Measurements from ENCODE around the gene PTPN1. TPM values are rescaled to one million over a fixed set of nuclear protein-coding genes. Genes with fewer than 3 reads are reported as not detected.

PTPN1 gene
- total RNA-seq, 1 donor from 2014 or later, result 23.3 TPM

- no peak for ATAC-seq
- no peak for DNase-seq (ENCODE audit: missing footprints)
- intact Hi-C loops (cut with DNase I), result loop anchor here (2.0 kb wide), 1 partner anchor 394 kb away; no protein-coding TSS in a partner anchor
These were observed 70.8 kb downstream of the PTPN1 start for GRCh38 chr20:50580842-50581544.

DNA sequence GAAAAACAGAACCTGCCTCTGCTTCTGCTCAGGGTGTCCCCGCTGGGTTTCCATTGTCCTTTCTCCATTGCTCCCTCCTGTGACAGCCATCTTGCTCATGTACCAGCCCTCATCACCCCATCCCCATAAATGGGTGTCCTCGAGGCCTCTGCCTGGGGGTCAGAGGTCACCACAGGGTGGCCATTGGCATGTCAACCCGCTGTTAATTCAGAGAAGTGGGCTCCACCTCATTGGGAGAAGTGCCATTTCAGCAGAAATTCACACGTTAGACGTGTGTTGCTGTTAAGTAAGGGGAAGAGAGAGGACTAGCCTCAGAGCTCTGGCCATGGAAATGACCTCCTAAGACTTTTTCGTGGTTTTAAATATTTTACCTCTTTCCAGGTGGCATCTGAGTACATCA is 71.9 kb downstream of the PTPN1 start:
- DNase-seq (ENCODE audit: missing footprints) (no peak), ATAC-seq (no peak)
- intact Hi-C loops (cut with DNase I), result no loop called here

DNA sequence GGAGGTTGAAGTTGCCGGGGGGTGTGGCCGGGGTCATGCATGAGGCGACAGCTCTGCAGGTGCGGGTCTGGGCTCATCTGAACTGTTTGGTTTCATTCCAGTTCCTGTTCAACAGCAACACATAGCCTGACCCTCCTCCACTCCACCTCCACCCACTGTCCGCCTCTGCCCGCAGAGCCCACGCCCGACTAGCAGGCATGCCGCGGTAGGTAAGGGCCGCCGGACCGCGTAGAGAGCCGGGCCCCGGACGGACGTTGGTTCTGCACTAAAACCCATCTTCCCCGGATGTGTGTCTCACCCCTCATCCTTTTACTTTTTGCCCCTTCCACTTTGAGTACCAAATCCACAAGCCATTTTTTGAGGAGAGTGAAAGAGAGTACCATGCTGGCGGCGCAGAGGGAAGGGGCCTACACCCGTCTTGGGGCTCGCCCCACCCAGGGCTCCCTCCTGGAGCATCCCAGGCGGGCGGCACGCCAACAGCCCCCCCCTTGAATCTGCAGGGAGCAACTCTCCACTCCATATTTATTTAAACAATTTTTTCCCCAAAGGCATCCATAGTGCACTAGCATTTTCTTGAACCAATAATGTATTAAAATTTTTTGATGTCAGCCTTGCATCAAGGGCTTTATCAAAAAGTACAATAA is 72.5 kb downstream of the PTPN1 start:
- intact Hi-C loops (cut with DNase I), result no loop called here
- DNase-seq (ENCODE audit: missing footprints) (no peak), ATAC-seq (no peak)

GRCh38 chr20:50583442-50584150 is 73.4 kb downstream of the PTPN1 start:
- intact Hi-C loops (cut with DNase I), result no loop called here
- ATAC-seq, result no peak
- no peak for DNase-seq (ENCODE audit: missing footprints)

- intact Hi-C loops (cut with DNase I), result no loop called here
- DNase-seq (ENCODE audit: missing footprints) (no peak), ATAC-seq (no peak)
These were observed 74.5 kb downstream of the PTPN1 start for GRCh38 chr20:50584687-50585086.

GRCh38 chr20:50585214-50585613 is 75.0 kb downstream of the PTPN1 start:
- DNase-seq (ENCODE audit: missing footprints), result no peak
- no peak for ATAC-seq
- intact Hi-C loops (cut with DNase I), result no loop called here

GRCh38 chr20:50585678-50586077 is 75.5 kb downstream of the PTPN1 start:
- ATAC-seq, result no peak
- no peak for DNase-seq (ENCODE audit: missing footprints)
- intact Hi-C loops (cut with DNase I), result no loop called here

GRCh38 chr20:50586531-50587232 is 76.5 kb downstream of the PTPN1 start:
- ATAC-seq (no peak), DNase-seq (ENCODE audit: missing footprints) (no peak)
- intact Hi-C loops (cut with DNase I), result no loop called here

DNA sequence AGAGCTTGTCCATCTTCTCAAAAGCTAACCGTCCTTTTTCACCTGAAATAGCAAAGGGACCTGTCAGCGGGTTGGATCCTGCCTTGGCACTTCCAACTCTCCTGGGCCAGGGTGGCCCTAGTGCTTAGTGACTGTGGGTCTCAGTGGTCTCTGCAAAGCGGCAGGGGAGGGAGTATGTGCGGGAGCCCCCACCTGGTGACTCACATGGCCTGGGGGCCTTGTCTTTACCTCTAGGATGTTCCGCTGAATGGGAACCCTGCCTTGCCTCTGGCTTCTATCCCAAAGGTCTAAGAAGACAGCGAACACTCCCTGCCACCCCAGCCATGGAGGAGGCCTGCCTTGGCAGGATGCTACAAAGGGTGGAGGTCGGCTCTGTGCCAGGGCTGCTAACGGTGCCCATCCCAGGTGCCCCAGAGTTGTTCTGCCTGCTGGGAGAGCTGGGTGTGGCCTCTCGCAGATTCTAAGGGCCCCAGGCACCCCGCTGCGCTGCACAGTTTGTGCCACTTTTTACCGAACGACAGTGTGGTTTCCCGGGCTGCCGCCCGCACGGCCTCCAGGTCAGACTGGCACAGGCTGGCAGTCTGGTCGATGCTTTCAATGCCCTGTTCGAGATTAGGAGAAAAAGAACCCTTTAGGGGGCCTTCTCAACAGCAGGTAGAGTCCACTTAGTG is 77.2 kb downstream of the PTPN1 start:
- ATAC-seq (no peak), DNase-seq (ENCODE audit: missing footprints) (no peak)
- intact Hi-C loops (cut with DNase I), result no loop called here

DNA sequence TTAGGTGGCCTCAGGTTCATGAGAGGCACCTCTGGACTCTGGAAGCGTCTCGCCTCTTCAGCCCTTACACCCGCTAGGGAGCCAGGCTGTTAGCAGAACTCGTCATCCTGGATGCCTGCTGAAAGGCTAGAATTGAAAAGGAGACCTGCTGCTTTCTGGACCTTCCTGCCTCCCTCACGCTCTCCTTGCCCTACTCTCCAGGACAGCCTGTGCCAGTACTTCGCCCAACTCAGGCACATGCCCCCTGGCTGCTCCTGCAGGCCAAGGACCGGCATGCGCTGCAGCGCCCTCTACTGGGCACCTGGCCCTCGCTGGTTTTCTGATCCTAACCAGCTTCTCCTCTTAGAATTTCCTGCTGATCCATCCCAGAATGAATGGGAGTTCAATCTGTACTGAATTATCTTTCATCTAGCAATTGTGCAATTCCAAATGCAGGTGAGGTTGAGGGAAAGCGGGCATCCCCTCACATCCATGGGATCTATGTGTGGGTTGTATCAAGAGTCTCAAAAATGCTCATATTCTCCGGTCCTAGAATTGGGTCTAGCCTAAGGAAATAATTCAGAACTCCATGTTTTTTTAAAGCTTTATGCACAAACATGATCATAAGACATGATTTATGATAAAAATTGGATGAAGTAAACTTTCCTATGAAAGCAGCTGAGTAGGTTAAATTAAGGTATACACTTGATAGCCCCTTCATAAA is 78.0 kb downstream of the PTPN1 start:
- ATAC-seq (peak; percentile 28), DNase-seq (ENCODE audit: missing footprints) (peak; percentile 79)
- intact Hi-C loops (cut with DNase I), result no loop called here

GRCh38 chr20:50589548-50590347 is 79.6 kb downstream of the PTPN1 start:
- ATAC-seq (no peak), DNase-seq (ENCODE audit: missing footprints) (no peak)
- intact Hi-C loops (cut with DNase I), result no loop called here

DNA sequence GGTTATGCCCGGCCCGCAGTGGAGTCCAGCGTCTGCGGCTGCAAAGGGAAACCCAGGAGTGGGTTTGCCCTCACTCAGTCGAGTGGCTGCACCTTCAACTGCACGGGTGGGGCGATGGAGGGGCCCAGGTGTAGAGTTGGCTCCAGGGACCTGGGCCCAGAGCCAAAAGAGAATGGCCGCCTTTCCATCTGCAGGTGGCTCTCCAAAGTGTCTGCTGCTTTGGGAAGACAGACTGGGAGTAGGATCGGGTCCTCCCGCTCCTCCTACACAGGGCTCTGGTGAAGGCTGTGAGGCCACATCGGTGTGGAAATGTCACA is 80.1 kb downstream of the PTPN1 start:
- no peak for DNase-seq (ENCODE audit: missing footprints)
- ATAC-seq, result no peak
- intact Hi-C loops (cut with DNase I), result no loop called here

DNA sequence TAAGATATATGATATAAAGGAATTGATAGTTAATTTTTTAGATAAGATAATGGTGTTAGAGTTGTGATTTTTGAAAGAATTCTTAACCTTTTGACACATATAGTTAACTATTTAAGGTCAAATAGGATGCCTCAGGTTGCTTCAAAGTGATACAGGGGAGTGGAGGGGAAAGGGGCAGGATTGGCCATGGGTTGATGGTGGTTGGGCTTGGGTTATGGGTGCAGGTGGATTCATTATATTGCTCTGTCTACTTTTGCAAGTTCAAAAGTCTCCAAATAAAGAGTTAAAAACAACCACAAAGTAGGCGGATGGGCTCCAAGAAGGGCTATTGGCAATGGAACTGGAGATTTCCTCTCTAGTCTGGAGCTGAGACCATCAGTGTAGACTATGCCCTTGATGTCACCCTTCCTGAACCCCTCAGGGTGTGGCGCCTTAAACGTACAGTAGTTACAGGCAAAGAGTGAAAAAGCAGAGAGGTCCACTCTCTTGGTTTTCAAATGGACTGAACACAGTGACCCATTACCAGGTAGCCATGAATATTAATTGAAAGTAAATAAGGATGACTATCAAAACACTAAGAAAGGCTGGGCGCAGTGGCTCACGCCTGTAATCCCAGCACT is 81.2 kb downstream of the PTPN1 start:
- intact Hi-C loops (cut with DNase I), result no loop called here
- ATAC-seq, result no peak
- no peak for DNase-seq (ENCODE audit: missing footprints)

DNA sequence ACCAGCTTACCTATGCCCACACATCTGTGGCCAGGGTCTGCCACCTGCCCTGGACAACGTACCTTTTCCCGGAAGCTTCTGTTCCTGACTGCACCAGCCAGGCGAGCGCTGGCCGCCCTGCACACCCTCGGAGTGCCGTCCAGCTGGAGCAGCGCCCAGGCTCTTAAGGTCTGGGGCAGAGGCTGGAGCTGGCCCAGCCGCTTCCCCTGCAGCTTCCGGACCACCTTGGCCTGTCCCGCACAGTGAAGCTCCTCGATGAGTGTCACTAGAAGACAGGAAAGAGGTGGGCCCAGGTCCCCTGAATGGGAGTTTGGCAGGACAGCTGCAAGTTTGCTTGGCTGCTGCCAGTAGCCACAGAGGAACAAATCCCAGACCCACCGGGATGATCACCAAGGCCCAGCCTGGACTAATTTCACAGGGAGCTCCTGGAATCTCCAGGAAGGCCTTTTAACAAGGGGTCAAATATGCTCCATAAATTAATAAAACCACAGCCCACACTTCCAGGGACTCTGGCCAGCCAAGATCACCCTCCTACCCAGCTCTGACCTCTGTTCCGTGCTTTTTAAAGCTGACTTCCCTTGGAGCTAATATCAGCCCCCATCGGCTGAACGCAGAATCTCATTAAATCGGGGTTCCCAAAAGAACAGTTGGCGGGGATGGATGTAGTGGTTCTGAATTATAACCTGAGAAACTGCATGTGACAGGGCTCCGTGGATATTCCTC is 82.3 kb downstream of the PTPN1 start:
- intact Hi-C loops (cut with DNase I), result no loop called here
- ATAC-seq, result peak; percentile 78
- peak; percentile 84 for DNase-seq (ENCODE audit: missing footprints)

DNA sequence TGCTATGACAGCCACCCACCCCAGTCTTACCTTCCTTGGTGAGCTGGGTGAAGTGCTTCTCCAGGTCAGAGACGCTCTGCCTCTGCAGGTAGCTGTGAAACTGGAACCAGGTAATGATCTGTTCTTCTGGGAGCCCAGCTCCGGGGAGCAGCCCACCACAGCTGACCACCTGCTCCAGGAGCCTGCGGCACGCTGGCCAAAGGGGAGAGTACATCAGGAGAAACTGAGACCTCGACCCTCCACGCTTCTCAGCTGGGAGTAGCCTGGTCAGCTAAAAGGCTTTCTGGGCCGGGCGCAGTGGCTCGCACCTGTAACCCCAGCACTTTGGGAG is 82.8 kb downstream of the PTPN1 start:
- intact Hi-C loops (cut with DNase I), result no loop called here
- no peak for DNase-seq (ENCODE audit: missing footprints)
- no peak for ATAC-seq

- ATAC-seq, result no peak
- DNase-seq (ENCODE audit: missing footprints), result no peak
- intact Hi-C loops (cut with DNase I), result no loop called here
These were observed 84.0 kb downstream of the PTPN1 start for GRCh38 chr20:50594231-50594590.
